HS-5 (cell line): ENCODE measurements around the gene PCNX1.

ENCODE experiments used
- DNase-seq: peaks from one replicate; pipeline ENCODE4 v3.0.0-alpha.2; 2012; ENCODE audit warnings: low read depth

The PCNX1 gene

GRCh38 chr14:70889555-70889954 lies 17.7 kb upstream of the PCNX1 start:
- no peak for DNase-seq

GRCh38 chr14:70890826-70891659 lies 16.2 kb upstream of the PCNX1 start:
- DNase-seq = no peak

DNA sequence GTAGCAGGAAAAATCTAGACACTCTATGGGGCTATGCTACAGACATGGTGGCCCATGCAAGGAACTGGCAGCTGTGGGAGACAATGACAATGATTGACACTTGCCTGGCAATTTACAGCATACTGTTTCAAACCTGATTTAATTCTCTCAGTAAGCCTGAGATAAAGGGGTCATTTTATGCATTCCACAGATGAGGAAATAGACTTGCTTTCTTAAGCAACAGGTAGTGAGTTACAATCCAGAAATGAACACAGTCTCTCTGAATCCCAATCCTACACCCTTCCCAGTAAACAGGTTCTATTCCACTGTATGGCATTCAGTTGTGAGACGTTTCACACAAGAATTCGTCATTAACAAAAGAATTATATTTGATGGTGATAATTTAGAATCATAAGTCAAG lies 15.5 kb upstream of the PCNX1 start:
- no peak for DNase-seq

DNA sequence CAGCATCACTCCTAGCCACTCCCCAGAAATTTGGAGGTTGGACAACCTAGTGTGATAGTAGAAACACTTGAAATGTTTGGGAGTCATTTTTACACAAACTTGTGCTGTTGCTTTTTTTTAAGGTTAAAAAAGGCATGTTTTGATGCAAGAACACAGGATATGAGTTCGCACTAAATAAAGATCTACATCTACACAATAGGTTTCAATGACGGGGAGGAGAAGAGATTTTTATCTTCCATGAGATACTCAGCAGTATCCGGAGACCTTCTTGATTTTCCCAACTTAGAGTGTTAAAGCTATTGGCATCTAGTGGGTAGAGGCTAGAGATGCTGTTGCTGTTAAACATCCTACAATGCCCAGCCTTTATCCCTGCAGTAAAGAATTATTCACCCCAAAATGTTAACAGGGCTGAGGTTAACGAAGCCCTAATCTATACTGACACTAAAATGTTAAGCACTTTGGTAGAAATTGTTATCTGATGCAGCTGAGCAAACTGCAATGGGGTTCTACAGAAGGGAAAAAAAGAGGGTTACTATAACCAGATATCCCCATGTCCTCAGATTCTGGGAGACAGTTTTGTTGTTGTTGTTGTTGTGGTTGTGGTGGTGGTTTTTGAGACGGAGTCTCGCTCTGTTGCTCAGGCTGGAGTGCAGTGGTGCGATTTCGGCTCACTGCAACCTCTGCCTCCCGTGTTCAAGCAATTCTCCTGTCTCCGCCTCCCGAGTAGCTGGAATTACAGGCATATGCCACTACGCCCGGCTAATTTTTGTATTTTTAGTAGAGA lies 14.0 kb upstream of the PCNX1 start:
- no peak for DNase-seq

GRCh38 chr14:70893858-70894291 lies 13.4 kb upstream of the PCNX1 start:
- no peak for DNase-seq

DNA sequence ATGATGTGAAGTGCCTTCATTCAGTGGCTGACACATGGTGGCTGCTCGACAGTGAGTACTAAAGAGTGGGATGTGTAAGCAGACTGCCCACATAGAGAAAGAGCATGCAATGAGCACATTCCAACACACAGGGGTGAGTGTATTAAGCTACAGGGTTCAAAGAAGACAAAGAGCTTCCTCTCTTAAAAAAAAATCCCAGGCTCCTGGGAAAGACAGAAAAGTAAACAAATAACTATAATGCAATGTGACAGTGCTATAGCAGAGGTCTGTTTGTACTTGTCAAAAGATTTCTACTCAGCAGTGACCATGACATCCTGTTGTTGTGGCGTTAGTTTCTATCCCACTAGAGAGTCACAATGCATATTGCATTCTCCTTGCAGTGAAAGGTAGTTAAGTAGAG lies 12.4 kb upstream of the PCNX1 start:
- no peak for DNase-seq

GRCh38 chr14:70896317-70896716 lies 10.9 kb upstream of the PCNX1 start:
- DNase-seq = no peak

- no peak for DNase-seq
Measured at GRCh38 chr14:70896981-70897380, 10.3 kb upstream of the PCNX1 start.

DNA sequence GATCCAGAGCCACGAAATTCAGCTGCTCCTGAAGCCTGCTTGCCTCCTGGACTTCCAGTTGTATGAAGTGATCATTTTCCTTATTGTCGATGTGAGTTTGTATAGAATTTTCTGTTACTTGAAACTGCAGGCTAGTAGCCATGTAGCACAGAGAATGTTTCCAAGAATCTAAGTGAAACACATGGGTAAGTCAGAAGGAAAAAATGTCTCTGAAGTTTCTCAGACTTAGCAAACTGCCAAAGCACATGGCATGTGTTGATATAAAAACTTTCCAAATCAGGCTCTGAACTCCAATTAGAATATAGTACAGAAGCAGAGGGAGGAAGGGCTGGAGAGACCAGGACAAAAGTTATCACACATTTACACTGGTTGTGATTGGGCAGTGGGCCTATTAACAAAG lies 9.8 kb upstream of the PCNX1 start:
- DNase-seq = no peak

- DNase-seq = no peak
Measured at GRCh38 chr14:70898111-70898745, 9.0 kb upstream of the PCNX1 start.

- no peak for DNase-seq
Measured at GRCh38 chr14:70901269-70901668, 6.0 kb upstream of the PCNX1 start.

- no peak for DNase-seq
Measured at GRCh38 chr14:70902184-70902583, 5.1 kb upstream of the PCNX1 start.

DNA sequence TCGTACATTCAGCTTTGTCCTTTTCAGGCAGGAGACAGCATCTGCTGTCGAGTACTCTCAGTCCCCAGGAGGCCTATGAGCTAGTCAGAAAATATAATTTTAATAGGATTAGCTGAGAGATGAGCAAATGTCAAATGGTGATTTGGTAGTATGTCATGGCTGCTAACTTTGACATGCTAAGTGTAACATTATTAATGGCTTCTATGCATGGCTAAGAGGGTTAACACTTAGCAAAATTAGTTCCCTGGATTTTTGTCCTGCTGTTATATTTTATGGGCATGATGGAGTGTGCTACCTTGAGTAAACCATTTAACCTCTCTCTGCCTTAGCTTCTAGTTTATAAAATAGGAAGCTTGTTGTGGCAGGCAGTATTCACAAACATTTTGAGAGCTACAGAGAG lies 2.9 kb upstream of the PCNX1 start:
- DNase-seq = no peak

- no peak for DNase-seq
Measured at GRCh38 chr14:70905301-70905700, 2.0 kb upstream of the PCNX1 start.

DNA sequence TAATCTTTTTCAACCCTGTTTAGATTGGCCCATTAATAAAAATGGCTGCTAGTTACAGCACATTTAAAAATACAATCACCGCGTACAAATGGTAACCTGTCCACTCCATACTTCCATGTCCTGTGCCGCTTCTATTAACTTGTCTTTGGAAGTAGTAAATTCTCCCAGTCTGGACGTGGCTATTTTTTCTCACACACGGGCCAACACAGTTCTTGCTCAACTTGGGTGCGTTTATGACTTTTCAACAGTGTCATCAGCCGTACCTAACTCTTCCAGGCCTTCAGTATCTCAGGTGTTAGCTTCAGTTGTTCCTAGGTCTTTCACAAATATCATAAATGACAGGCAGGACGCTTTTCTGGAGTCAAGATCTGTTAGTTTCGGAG lies 475 bp upstream of the PCNX1 start:
- DNase-seq = no peak

DNA sequence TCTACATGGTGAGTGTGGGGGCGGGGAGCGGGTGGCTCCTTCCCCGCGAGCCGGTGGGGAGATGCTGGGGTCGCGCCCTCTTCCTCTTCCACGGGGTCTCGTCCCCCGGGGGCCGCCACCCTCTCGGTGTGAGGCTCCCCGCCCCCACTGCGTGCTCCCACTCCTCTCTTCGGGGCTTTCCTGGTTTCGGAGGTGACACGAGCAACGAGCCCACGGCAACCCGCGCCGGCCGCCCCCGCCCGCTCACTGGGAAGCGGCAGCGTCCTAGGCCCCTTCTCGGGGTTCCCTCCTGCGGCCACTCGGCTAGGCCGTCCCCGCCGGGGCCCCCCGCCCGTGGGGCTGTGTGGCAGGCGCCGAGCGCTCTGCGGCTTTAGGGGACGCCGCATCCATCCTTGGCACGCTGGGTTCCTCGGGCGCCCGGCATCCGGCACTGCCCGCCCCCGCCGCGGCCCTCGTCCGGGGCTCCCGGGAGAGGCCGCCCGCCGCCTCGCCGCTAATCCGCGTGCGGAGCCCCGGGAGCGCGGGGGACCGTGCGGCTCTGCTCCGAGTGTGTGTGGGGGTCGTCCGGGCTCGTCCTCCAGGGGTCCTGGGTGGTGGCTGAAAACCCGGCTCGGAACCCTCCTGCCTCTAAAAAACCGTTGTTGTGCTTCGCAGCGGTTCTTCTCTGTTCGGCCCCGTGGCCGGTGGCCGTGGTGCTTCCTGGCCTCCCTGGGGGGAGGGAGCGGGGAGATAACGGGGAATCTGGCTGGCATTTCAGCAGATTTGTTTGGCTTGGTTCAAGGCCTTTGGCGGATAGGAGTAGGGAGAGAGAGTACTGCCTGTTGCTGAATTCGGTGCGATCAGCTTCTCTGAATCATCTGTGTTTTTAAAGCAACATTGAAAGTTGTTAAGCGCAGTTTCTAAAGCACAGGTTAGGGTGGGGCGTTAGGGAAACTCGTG lies 1.0 kb downstream of the PCNX1 start:
- DNase-seq = no peak

- no peak for DNase-seq
Measured at GRCh38 chr14:70908935-70909641, 1.8 kb downstream of the PCNX1 start.

DNA sequence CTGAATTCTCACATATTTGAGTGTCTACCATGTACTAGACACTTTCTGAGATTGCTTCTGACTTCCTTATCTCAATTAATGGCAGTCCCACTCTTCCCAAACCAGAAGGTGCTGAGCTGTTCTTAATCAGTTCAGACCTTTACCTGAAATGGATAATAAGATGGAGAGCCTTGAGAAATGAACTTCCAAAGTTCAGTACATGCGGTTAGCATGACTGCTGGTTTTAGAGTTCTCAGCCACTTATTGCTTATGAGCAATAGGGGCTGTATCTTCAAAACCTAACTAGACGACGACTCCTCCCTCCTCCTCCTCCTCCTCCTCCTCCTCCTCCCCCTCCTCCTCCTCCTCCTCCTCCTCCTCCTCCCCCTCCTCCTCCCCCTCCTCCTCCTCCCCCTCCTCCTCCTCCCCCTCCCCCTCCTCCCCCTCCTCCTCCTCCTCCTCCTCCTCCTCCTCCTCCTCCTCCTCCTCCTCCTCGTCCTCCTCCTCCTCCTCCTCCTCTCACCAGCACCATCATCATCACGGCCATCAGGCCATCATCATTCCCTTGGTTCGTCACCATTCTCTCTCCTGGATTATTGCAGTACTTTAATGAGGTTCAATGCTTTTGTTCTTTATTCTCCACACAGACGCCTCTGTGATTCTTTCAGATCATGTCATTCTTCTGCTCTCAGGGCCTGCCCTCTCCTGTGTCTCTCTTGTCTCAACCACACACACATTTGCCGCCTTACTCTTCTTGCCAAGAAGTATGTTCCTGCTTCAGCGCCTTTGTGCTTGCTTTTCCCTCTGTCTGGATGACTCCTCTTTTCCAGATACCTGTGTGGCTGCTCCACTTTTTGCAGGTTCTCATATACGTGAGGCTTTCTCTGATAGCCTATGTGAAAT lies 2.7 kb downstream of the PCNX1 start:
- no peak for DNase-seq

GRCh38 chr14:70915415-70915814 lies 8.2 kb downstream of the PCNX1 start:
- DNase-seq = no peak

DNA sequence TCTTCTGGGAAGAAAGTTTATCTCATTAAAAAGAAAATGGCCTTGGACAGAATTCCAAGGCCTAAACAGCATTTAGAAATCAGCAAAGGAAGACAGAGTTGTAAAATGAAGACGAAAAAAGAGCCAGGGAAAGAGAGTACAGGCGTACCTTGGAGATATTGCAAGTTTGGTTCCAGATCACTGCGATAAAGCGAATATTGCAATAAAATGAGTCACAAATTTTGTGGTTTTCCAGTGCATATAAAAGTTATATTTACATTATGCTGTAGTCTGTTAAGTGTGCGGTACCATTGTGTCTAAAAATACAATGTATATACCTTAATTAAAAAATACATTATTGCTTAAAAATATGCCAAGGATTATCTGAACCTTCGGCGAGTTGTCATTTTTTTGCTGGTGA lies 9.0 kb downstream of the PCNX1 start:
- DNase-seq = no peak
